Esophagus squamous epithelium (tissue), 4 donors: Measurements from ENCODE around the gene PSORS1C1.

ENCODE experiments used
- POLR2A ChIP-seq, 4 donors: fragments of 450-650 bp; IDR thresholded peaks; one replicate each; pipeline ENCODE4 v1.6.1; 2017; ENCODE audit warnings: antibody characterized with exemption in 4 of 4, mild to moderate bottlenecking in 4 of 4, moderate library complexity in 3 of 4
- TF ChIP-seq, protein P1 (sequence below), 6 experiments: fragments of 450-650 bp in 4 of 6; fragments of 200-600 bp in 2 of 6; sonication (generic) in 2 of 6; IDR thresholded peaks; one replicate each; pipeline ENCODE4 v1.5.1; 2016 to 2019; ENCODE audit warnings: antibody characterized with exemption in 6 of 6, mild to moderate bottlenecking in 4 of 6, moderate library complexity in 4 of 6

- TF ChIP-seq, protein P1, sequence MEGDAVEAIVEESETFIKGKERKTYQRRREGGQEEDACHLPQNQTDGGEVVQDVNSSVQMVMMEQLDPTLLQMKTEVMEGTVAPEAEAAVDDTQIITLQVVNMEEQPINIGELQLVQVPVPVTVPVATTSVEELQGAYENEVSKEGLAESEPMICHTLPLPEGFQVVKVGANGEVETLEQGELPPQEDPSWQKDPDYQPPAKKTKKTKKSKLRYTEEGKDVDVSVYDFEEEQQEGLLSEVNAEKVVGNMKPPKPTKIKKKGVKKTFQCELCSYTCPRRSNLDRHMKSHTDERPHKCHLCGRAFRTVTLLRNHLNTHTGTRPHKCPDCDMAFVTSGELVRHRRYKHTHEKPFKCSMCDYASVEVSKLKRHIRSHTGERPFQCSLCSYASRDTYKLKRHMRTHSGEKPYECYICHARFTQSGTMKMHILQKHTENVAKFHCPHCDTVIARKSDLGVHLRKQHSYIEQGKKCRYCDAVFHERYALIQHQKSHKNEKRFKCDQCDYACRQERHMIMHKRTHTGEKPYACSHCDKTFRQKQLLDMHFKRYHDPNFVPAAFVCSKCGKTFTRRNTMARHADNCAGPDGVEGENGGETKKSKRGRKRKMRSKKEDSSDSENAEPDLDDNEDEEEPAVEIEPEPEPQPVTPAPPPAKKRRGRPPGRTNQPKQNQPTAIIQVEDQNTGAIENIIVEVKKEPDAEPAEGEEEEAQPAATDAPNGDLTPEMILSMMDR (IDR thresholded peaks at IDR 0.05): no peak
- TF ChIP-seq POLR2A (IDR thresholded peaks at IDR 0.05): no peak
Observed at GRCh38 chr6:31120151-31120915, 5.7 kb downstream of the PSORS1C1 start, which contains the start of gene CDSN.
